Naive B cell (primary cell): ENCODE data around the gene GRID2. TPM values are rescaled to one million over a fixed set of nuclear protein-coding genes. Genes with fewer than 3 reads are reported as not detected.
"Not testable (repeated sequence)": the region's sequence is repeated elsewhere in the genome, so short reads cannot be mapped to it uniquely, and the experiment has no call there.

Experiments
- ATAC-seq, 2 donors: fragments of 150-1000 bp; cut with Tn5 transposase; 2 replicates each; pipeline ENCODE4 v1.10.0; 2021; ENCODE audit warnings: low read depth in 2 of 2, mild to moderate bottlenecking in 2 of 2, moderate library complexity in 2 of 2
- DNase-seq: peaks from one replicate; pipeline ENCODE4 v3.0.0; 2022
- H3K27ac Mint-ChIP-seq, 6 donors: one replicate each; pipeline ENCODE4 v1.8.0; 2020 to 2022; ENCODE audit warnings: mild to moderate bottlenecking in 6 of 6, mixed read lengths in 6 of 6, moderate library complexity in 5 of 6, inconsistent platforms in 2 of 6
- H3K27me3 Mint-ChIP-seq, 3 donors: one replicate each; pipeline ENCODE4 v1.8.0; 2021 to 2022; ENCODE audit warnings: mixed read lengths in 3 of 3, mild to moderate bottlenecking in 1 of 3
- H3K36me3 Mint-ChIP-seq, 2 donors: one replicate each; pipeline ENCODE4 v1.8.0; 2020 to 2022; ENCODE audit warnings: mixed read lengths in 2 of 2, inconsistent platforms in 1 of 2, mild to moderate bottlenecking in 1 of 2
- H3K4me1 Mint-ChIP-seq, 3 donors: one replicate each; pipeline ENCODE4 v1.8.0; 2020 to 2022; ENCODE audit warnings: mixed read lengths in 3 of 3, inconsistent platforms in 1 of 3, mild to moderate bottlenecking in 1 of 3, moderate library complexity in 1 of 3
- H3K4me3 Mint-ChIP-seq, 8 donors: one replicate each; pipeline ENCODE4 v1.8.0; 2020 to 2022; ENCODE audit warnings: mild to moderate bottlenecking in 8 of 8, mixed read lengths in 8 of 8, moderate library complexity in 8 of 8, inconsistent platforms in 2 of 8
- H3K9me3 Mint-ChIP-seq, 7 donors: one replicate each; pipeline ENCODE4 v1.8.0; 2020 to 2022; ENCODE audit warnings: mixed read lengths in 7 of 7, mild to moderate bottlenecking in 5 of 7, inconsistent platforms in 2 of 7, moderate library complexity in 1 of 7
- polyA plus RNA-seq, 6 donors: library from polyadenylated mRNA; unstranded; fragments of 300-500 nt; fragmentation: Illumina TruSeq; gene quantifications; one replicate each; pipeline ENCODE4 v1.2.3, GENCODE V29; 2021; ENCODE audit warnings: low read depth in 6 of 6

The GRID2 gene
- polyA plus RNA-seq, 6 donors from 2014 or later: not detected

DNA sequence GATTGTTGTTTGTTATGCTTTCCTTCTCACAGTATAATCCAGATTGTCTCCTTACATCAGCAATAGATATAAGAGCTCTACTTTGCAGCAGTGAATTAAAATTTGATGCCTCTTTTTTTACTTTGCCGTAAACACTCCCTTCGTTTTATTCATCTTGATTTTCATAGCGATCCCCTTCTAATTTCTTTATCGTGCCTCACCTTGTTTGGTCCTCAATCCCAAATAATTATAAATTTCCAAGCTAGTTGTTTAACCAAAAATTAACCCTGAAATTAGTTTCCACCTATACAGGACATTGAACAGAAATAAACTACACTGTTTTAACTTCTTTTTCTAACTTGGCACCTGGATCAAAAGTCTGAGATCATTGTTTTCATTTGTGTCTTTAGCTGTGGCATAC, 35.1 kb upstream of the GRID2 start:
- no peak for DNase-seq
- no peaks in the 10 kb centered on the region for H3K27me3 Mint-ChIP-seq
- no peaks in the 10 kb centered on the region for H3K4me1 Mint-ChIP-seq
- no peak overlapping the region for H3K27ac Mint-ChIP-seq
- H3K4me3 Mint-ChIP-seq: no peak overlapping the region
- H3K9me3 Mint-ChIP-seq: no peaks in the 10 kb centered on the region
- no peaks in the 10 kb centered on the region for H3K36me3 Mint-ChIP-seq
- ATAC-seq: no peak

DNA sequence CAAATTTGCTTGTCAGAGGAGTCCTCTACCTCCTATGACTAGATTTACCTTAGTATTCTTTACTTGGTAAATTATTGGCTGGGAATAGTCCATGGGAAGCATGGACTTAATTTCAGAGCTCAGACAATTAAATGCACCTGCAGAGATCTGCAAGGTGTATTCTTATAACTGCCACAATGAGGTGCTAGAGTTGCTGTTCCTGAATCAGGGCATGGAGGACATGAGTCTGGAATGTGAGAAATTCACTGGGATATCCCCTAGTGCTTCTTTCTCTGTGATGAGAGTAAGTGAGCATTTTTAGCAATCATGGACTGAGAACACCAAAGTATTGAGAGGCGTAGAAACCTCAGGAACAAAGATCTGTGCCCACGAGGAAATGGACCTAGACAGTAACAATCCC, 32.9 kb upstream of the GRID2 start:
- Mint-ChIP-seq H3K36me3 (no peaks in the 10 kb centered on the region), H3K4me3 (no peak overlapping the region), H3K27me3 (no peaks in the 10 kb centered on the region), H3K4me1 (no peaks in the 10 kb centered on the region), H3K9me3 (peaks cover 0 to 3% (median 0%) of the 10 kb centered on the region in 7 donors), H3K27ac (no peak overlapping the region)
- DNase-seq (no peak), ATAC-seq (no peak)

DNA sequence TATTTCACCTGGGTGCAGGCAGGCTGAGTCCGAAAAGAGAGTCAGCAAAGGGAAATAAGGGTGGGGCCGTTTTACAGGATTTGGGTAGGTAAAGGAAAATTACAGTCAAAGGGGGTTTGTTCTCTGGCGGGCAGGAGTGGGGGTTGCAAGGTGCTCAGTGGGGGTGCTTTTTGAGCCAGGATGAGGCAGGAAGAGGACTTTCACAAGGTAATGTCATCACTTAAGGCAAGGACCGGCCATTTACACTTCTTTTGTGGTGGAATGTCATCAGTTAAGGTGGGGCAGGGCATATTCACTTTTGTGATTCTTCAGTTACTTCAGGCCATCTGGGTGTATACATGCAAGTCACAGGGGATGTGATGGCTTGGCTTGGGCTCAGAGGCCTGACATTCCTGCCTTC, 32.2 kb upstream of the GRID2 start:
- H3K36me3 Mint-ChIP-seq, H3K9me3 Mint-ChIP-seq: not testable (repeated sequence)

DNA sequence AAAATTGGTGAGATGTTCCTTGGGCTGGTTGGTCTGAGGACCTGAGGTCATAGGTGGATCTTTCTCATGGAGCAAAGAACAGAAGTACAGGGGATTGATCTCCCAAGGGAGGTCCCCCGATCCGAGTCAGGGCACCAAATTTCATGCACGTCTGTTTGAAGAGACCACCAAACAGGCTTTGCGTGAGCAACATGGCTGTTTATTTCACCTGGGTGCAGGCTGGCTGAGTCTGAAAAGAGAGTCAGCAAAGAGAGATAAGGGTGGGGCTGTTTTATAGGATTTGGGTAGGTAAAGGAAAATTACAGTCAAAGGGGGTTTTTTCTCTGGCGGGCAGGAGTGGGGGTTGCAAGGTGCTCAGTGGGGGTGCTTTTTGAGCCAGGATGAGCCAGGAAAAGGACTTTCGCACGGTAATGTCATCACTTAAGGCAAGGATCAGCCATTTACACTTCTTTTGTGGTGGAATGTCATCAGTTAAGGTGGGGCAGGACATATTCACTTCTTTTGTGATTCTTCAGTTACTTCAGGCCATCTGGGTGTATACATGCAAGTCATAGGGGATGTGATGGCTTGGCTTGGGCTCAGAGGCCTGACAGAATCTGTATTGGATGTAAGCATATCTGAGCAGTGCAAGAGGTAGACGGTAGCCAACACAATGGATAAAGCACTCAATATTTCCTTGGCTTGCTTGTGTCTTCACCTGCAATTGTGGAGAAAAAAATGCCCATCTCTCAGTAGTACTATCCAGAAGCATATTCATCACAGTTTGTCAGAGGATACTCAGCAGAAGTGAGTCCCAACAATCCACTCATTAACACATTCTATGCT, 26.5 kb upstream of the GRID2 start:
- not testable (repeated sequence) for H3K36me3 Mint-ChIP-seq, H3K9me3 Mint-ChIP-seq, H3K4me3 Mint-ChIP-seq, H3K27ac Mint-ChIP-seq, ATAC-seq, DNase-seq, H3K27me3 Mint-ChIP-seq, H3K4me1 Mint-ChIP-seq

More for the DNA sequence above, 32.2 kb upstream of the GRID2 start:
- not testable (repeated sequence) for ATAC-seq, DNase-seq, H3K27me3 Mint-ChIP-seq, H3K4me3 Mint-ChIP-seq, H3K27ac Mint-ChIP-seq, H3K4me1 Mint-ChIP-seq

DNA sequence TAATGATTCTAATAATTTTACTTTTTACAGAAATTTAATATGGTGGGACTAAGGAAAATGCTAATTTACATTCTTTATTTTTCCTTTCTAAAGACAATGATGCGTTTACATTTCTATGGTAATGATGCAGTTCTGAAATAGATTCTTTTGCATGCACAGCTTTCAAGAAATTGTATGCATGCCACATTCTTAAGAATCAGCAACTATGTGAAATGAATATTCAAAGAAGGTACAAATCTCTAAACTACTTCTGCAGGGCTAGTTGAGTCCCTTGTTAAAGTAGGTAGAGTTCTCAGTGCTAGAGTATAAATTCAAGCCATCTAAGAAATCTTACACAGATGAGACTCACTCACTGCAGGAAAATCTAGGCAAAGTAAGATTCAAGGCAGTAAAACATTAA, 24.5 kb upstream of the GRID2 start:
- peaks cover 0 to 8% (median 0%) of the 10 kb centered on the region in 7 donors for H3K9me3 Mint-ChIP-seq
- ATAC-seq (no peak), DNase-seq (no peak)
- H3K4me3 Mint-ChIP-seq: no peak overlapping the region
- H3K36me3 Mint-ChIP-seq: no peaks in the 10 kb centered on the region
- no peak overlapping the region for H3K27ac Mint-ChIP-seq
- H3K27me3 Mint-ChIP-seq: no peaks in the 10 kb centered on the region
- no peaks in the 10 kb centered on the region for H3K4me1 Mint-ChIP-seq

DNA sequence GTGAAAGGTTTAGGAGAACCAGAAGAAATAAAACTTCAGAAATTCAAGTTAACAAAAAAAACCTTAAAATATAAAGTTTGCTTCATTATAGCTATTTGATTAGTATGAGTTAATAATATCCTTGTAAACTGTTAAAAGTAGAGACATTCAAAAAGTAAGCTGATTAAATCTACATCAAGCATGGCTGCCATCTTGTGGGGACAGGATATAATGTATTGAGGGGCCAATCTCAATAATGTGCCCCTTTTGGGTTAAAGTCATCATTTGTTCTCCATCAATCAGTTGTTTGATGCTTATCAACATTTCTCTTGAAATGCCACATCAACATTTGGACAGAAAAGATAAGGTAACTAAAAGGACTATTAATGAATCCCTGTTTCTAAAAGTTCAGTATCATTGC, 4.6 kb upstream of the GRID2 start:
- Mint-ChIP-seq H3K36me3 (no peaks in the 10 kb centered on the region), H3K4me1 (peaks cover 0 to 3% (median 0%) of the 10 kb centered on the region in 3 donors), H3K9me3 (peaks cover 0 to 5% (median 0%) of the 10 kb centered on the region in 7 donors), H3K27ac (no peak overlapping the region), H3K4me3 (no peak overlapping the region), H3K27me3 (peaks cover 14 to 22% (median 16%) of the 10 kb centered on the region in 3 donors)
- ATAC-seq: no peak
- no peak for DNase-seq

DNA sequence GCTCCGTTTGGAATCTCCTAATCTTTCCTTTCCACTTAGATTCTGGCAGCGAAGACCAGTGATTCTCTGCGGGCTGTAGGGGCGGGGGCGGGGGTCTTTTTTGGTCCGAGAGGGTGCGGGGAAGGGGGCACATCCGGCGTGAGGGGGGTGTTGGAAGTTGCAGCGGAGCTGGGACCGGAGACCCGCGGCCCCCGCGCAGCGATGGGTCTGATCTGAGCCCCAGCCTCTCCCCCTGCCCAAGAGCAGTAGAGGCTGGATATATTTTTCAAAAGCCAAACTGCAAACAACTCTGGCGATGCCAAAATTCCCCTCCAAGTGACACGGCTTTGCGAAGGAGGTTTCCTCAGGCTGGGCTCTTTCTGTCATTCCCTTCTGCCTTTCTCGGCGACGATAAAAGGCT, 355 bp downstream of the GRID2 start:
- Mint-ChIP-seq H3K27ac (no peak overlapping the region), H3K36me3 (no peaks in the 10 kb centered on the region), H3K4me1 (peaks cover 4 to 9% (median 8%) of the 10 kb centered on the region in 3 donors), H3K27me3 (peaks cover 38 to 44% (median 38%) of the 10 kb centered on the region in 3 donors), H3K9me3 (peaks cover 0 to 4% (median 0%) of the 10 kb centered on the region in 7 donors), H3K4me3 (peak overlapping the region in 1 of 8 donors; percentile 61)
- no peak for DNase-seq
- no peak for ATAC-seq

DNA sequence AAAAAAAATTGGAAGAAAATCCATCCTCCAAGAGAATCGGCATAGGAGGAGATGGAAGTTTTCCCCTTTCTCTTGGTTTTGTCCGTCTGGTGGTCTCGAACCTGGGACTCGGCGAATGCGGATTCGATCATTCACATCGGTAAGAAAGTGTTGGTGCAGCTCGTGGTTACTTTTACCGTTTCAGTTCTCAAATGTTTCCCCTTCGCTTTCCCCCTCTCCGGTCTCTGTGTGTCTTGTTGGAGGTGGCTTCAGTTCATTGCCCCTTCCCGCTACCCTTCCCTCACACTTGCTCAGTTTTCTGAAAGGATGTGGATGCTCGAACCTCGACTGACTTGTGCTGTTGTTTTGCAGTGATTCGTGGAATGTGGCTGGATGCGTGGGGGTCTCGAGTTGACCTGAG, 840 bp downstream of the GRID2 start:
- no peak for DNase-seq
- peaks cover 0 to 4% (median 0%) of the 10 kb centered on the region in 7 donors for H3K9me3 Mint-ChIP-seq
- no peak overlapping the region for H3K27ac Mint-ChIP-seq
- ATAC-seq: no peak
- peak overlapping the region in 3 of 8 donors; percentile 18 to 79 (median 32) for H3K4me3 Mint-ChIP-seq
- H3K27me3 Mint-ChIP-seq: peaks cover 33 to 44% (median 38%) of the 10 kb centered on the region in 3 donors
- peaks cover 4 to 9% (median 8%) of the 10 kb centered on the region in 3 donors for H3K4me1 Mint-ChIP-seq
- H3K36me3 Mint-ChIP-seq: no peaks in the 10 kb centered on the region

DNA sequence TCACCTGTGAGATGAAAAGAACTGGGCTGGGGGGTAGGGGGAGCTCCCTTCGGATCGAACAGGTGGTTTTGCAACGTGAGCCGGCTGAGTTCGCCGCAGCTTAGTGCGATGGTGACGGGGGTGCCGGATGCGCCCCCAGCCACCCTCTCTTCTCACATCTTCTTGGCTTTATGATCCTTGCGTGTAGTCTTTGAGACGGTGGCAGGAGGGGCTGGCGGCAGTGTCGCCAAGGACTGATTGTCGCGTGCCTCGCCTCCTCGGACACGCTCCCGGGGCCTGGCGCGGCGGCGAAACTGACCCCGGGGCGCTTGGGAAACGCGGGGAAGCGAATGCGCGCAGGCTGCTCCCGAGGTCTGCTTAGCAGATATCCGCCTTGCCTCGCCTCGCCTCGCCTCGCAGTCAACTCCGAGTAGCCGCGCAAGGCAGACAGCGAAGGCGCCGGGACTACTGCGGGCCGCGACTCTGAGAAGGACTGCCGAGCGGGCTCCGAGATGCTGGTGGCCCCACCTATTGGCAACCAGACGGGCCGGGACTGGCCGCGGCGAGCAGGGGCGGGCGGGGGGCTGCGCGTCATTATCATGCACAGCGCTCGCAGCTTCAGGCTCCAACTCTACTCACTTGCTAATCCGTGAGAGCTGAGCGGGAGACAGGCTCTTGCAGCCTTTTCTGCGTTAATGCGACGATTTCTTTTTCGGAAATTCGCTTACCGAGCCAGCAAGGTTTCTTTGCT, 1.5 kb downstream of the GRID2 start:
- H3K36me3 Mint-ChIP-seq: no peaks in the 10 kb centered on the region
- peaks cover 4 to 9% (median 8%) of the 10 kb centered on the region in 3 donors for H3K4me1 Mint-ChIP-seq
- peaks cover 0 to 4% (median 0%) of the 10 kb centered on the region in 7 donors for H3K9me3 Mint-ChIP-seq
- ATAC-seq: no peak
- peaks cover 30 to 44% (median 38%) of the 10 kb centered on the region in 3 donors for H3K27me3 Mint-ChIP-seq
- no peak for DNase-seq
- H3K27ac Mint-ChIP-seq: no peak overlapping the region
- H3K4me3 Mint-ChIP-seq: peak overlapping the region in 4 of 8 donors; percentile 2 to 79 (median 36)

DNA sequence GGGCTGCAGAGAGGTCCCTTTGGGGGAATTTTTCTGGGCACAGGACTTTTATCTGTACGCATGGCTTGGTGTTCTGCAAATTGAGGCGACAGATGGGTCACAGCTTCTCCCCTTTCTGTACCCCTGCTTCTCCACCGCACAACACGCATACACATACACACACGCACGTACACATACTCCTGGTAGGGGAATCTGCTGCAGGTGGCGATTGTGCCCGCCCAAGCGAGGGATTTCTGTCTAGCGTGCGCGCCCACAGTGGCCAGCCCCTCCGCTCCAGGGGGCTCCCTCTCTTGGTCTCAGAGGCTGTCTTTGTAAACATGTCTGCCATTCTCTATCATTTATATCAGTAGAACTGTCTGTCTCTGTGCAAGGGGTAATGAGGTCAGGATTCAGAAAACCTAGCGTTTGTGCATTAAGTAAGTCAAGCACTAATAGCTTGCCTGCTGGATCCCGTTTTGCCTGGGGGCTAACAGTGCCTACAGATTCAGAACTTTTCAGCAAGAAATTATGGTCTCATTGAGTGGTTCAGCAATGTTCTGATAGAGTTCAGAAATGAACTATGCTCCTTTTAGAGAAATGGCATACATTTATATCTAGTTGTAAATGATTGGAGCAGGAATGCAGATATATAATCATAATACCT, 2.2 kb downstream of the GRID2 start:
- peaks cover 4 to 9% (median 8%) of the 10 kb centered on the region in 3 donors for H3K4me1 Mint-ChIP-seq
- H3K4me3 Mint-ChIP-seq: peak overlapping the region in 1 of 8 donors; percentile 53
- peaks cover 0 to 4% (median 0%) of the 10 kb centered on the region in 7 donors for H3K9me3 Mint-ChIP-seq
- H3K36me3 Mint-ChIP-seq: no peaks in the 10 kb centered on the region
- no peak for ATAC-seq
- DNase-seq: no peak
- H3K27me3 Mint-ChIP-seq: peaks cover 30 to 44% (median 38%) of the 10 kb centered on the region in 3 donors
- no peak overlapping the region for H3K27ac Mint-ChIP-seq

DNA sequence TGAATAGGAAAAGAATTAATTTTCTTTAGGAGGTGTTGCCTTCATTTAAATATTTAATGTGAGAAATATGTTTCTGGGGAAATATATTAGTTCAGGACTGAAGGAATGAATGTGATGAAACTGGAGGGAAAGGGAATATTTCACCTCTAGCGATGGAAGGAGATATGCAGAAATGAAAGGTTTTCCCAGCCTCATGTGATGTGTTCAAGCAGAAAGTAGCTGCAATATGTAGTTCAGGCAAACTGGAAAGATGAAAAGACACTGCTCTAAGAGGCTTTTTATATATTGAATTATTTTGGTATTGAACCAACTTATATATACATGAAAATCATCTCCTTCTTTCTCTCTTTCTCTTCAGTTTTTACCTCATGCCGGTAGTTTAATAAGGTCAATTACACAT, 3.4 kb downstream of the GRID2 start:
- H3K4me1 Mint-ChIP-seq: peaks cover 4 to 9% (median 8%) of the 10 kb centered on the region in 3 donors

DNA sequence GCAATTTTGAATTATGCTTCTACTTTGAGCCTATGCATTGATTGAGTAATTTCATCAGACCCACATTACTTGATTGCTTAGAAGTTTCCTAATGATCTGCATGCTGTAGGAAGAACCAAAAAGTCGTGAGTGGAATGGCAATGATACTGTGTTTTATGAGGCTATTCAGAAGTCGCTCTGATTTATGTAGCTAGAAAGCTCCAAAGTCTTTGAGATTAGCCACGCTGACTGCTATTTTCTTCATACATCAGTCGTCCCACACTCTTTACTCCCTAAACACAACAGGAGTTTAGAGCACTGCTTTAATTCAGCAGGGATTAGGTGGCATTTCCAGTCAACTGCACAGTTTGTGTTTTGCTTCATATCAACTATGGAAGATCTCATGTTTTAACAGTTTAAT, 4.1 kb downstream of the GRID2 start:
- Mint-ChIP-seq H3K27me3 (peaks cover 16 to 35% (median 30%) of the 10 kb centered on the region in 3 donors), H3K27ac (no peak overlapping the region), H3K4me3 (no peak overlapping the region), H3K4me1 (peaks cover 4 to 9% (median 8%) of the 10 kb centered on the region in 3 donors), H3K36me3 (no peaks in the 10 kb centered on the region), H3K9me3 (peaks cover 0 to 4% (median 0%) of the 10 kb centered on the region in 7 donors)
- ATAC-seq (no peak), DNase-seq (no peak)

More for the DNA sequence above, 3.4 kb downstream of the GRID2 start:
- Mint-ChIP-seq H3K4me3 (no peak overlapping the region), H3K36me3 (no peaks in the 10 kb centered on the region), H3K9me3 (peaks cover 0 to 4% (median 0%) of the 10 kb centered on the region in 7 donors), H3K27me3 (peaks cover 23 to 42% (median 36%) of the 10 kb centered on the region in 3 donors), H3K27ac (no peak overlapping the region)
- ATAC-seq: no peak
- no peak for DNase-seq

DNA sequence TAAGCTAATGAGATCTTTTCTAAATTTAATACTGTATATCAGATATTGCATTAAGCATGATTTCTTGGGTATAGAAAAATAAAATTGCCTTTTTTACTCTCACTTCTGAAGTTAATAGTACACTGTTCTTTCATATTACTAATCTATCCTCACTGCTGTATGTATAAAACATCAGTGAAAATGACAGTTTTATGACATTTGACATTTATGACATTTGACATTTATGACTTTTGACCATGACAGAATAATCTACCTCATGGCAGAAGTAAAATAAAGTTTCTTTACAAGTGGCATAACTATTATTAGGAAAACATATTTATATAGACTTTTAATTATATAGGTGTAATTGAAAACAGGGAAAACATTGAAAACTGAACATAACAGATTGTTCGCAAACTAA, 13.3 kb downstream of the GRID2 start:
- Mint-ChIP-seq H3K4me3 (no peak overlapping the region), H3K4me1 (no peaks in the 10 kb centered on the region), H3K9me3 (peaks cover 0 to 4% (median 0%) of the 10 kb centered on the region in 7 donors), H3K36me3 (no peaks in the 10 kb centered on the region), H3K27me3 (no peaks in the 10 kb centered on the region), H3K27ac (no peak overlapping the region)
- DNase-seq (no peak), ATAC-seq (no peak)
